ENCODE measurements around the gene DHRS12.

The DHRS12 gene

GRCh38 chr13:51761643-51762350 lies 42.2 kb downstream of the DHRS12 start:
- no peak for ATAC-seq (ENCODE audit: insufficient read depth, low read depth)
- H3K27ac ChIP-seq (ENCODE audit: low read length), result no peak overlapping the region
- H3K27me3 ChIP-seq (ENCODE audit: insufficient read depth, low read length, poor library complexity), result no peaks in the 10 kb centered on the region
- H3K4me3 ChIP-seq (ENCODE audit: low read depth in 1 of 2, low read length in 2 of 2), result no peak overlapping the region
- no peaks in the 10 kb centered on the region for H3K4me1 ChIP-seq (ENCODE audit: insufficient read depth, low read length)
- H2AFZ ChIP-seq (ENCODE audit: low read depth, low read length), result no peak overlapping the region
- DNase-seq, result no peak
- H3K9me3 ChIP-seq (ENCODE audit: insufficient read depth, low read length, severe bottlenecking), result no peaks in the 10 kb centered on the region
- TF ChIP-seq CTCF (IDR thresholded peaks at IDR 0.05; ENCODE audit: borderline replicate concordance, extremely low read depth, low read length, poor library complexity, severe bottlenecking) (no peak), EZH2 (IDR thresholded peaks at IDR 0.05; ENCODE audit: borderline replicate concordance, low read depth, low read length, severe bottlenecking) (no peak)
- H3K36me3 ChIP-seq (ENCODE audit: insufficient read depth, low read length), result peaks cover 15% of the 10 kb centered on the region; the same call in 1 of the 2 replicates
- H3K9ac ChIP-seq (ENCODE audit: low read depth, low read length), result no peak overlapping the region
- H3K4me2 ChIP-seq (ENCODE audit: insufficient read depth, low read length), result no peak overlapping the region
- no peaks in the 10 kb centered on the region for H4K20me1 ChIP-seq (ENCODE audit: insufficient read depth, low read length)
- no peaks in the 10 kb centered on the region for H3K79me2 ChIP-seq (ENCODE audit: insufficient read depth, low read length)

- Histone ChIP-seq H4K20me1 (ENCODE audit: insufficient read depth, low read length) (no peaks in the 10 kb centered on the region), H3K4me2 (ENCODE audit: insufficient read depth, low read length) (no peak overlapping the region), H3K27me3 (ENCODE audit: insufficient read depth, low read length, poor library complexity) (no peaks in the 10 kb centered on the region), H3K9me3 (ENCODE audit: insufficient read depth, low read length, severe bottlenecking) (no peaks in the 10 kb centered on the region), H3K27ac (ENCODE audit: low read length) (no peak overlapping the region), H2AFZ (ENCODE audit: low read depth, low read length) (no peak overlapping the region), H3K4me3 (ENCODE audit: low read depth in 1 of 2, low read length in 2 of 2) (no peak overlapping the region), H3K36me3 (ENCODE audit: insufficient read depth, low read length) (peaks cover 23% of the 10 kb centered on the region), H3K4me1 (ENCODE audit: insufficient read depth, low read length) (no peaks in the 10 kb centered on the region), H3K9ac (ENCODE audit: low read depth, low read length) (no peak overlapping the region), H3K79me2 (ENCODE audit: insufficient read depth, low read length) (no peaks in the 10 kb centered on the region)
- no peak for TF ChIP-seq EZH2 (IDR thresholded peaks at IDR 0.05; ENCODE audit: borderline replicate concordance, low read depth, low read length, severe bottlenecking)
- no peak for TF ChIP-seq CTCF (IDR thresholded peaks at IDR 0.05; ENCODE audit: borderline replicate concordance, extremely low read depth, low read length, poor library complexity, severe bottlenecking)
- DNase-seq (no peak), ATAC-seq (ENCODE audit: insufficient read depth, low read depth) (no peak)
Observed at GRCh38 chr13:51760592-51760991, 43.4 kb downstream of the DHRS12 start.

GRCh38 chr13:51759240-51759639 lies 44.7 kb downstream of the DHRS12 start:
- Histone ChIP-seq H3K4me2 (ENCODE audit: insufficient read depth, low read length) (no peak overlapping the region), H3K9ac (ENCODE audit: low read depth, low read length) (no peak overlapping the region), H3K36me3 (ENCODE audit: insufficient read depth, low read length) (peaks cover 23% of the 10 kb centered on the region), H3K4me3 (ENCODE audit: low read depth in 1 of 2, low read length in 2 of 2) (no peak overlapping the region), H3K27me3 (ENCODE audit: insufficient read depth, low read length, poor library complexity) (no peaks in the 10 kb centered on the region), H3K79me2 (ENCODE audit: insufficient read depth, low read length) (no peaks in the 10 kb centered on the region), H3K4me1 (ENCODE audit: insufficient read depth, low read length) (no peaks in the 10 kb centered on the region), H2AFZ (ENCODE audit: low read depth, low read length) (no peak overlapping the region), H3K27ac (ENCODE audit: low read length) (no peak overlapping the region), H3K9me3 (ENCODE audit: insufficient read depth, low read length, severe bottlenecking) (no peaks in the 10 kb centered on the region), H4K20me1 (ENCODE audit: insufficient read depth, low read length) (no peaks in the 10 kb centered on the region; the same call in 1 of the 2 replicates)
- no peak for ATAC-seq (ENCODE audit: insufficient read depth, low read depth)
- TF ChIP-seq EZH2 (IDR thresholded peaks at IDR 0.05; ENCODE audit: borderline replicate concordance, low read depth, low read length, severe bottlenecking), result no peak
- TF ChIP-seq CTCF (IDR thresholded peaks at IDR 0.05; ENCODE audit: borderline replicate concordance, extremely low read depth, low read length, poor library complexity, severe bottlenecking), result no peak
- no peak for DNase-seq

Measured in DND-41 (cell line).